Measurements from ENCODE around the gene PKD1L1. TPM values are rescaled to one million over a fixed set of nuclear protein-coding genes. Genes with fewer than 3 reads are reported as not detected.
"Not testable (repeated sequence)": the region's sequence is repeated elsewhere in the genome, so short reads cannot be mapped to it uniquely, and the experiment has no call there.

Gene PKD1L1
- under 1 TPM; 0.11 to 0.27 (median 0.21) TPM for polyA plus RNA-seq (ENCODE audit: insufficient read length in 4 of 4)

GRCh38 chr7:47948141-47948790 lies at the start of gene PKD1L1:
TSS of gene PKD1L1 (minus strand) at chr7:47948466. CDS start at chr7:47948440, 26 bp downstream.
- DNase-seq (ENCODE audit: low read depth in 4 of 4, low spot score in 3 of 4) = no peak

GRCh38 chr7:47992446-47992845 lies 44.2 kb upstream of the PKD1L1 start:
- DNase-seq (ENCODE audit: low read depth in 4 of 4, low spot score in 3 of 4) = no peak

DNA sequence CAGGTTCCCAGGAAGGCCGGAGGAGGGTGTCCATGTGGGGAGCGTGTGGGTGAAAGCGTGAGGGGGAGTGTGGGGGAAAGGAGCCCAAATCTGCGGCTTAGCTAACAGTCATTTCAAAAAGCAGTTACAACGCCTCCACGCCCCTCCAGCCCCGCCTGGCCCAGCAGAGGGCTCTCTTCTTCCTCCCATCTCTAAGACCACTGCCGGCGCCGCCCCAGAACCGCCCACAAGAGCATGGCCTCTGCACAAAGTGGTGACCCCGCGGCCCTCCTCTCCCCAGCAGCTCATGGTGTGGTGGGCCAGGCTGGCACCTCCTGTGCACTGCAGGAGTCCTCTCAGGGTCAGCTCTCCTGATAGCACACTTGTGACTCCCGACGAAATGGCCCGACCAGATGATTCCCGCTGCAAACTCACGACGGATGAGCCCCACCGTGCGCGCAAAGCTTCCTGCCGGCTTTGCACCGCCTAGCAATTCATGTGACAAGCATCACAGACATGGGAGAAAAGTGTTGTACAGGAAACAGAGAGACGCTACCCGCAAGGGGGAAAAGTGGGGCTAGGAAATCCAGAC lies 43.6 kb upstream of the PKD1L1 start:
- DNase-seq (ENCODE audit: low read depth in 4 of 4, low spot score in 3 of 4) = peak in 1 of 4 donors; percentile 47

GRCh38 chr7:47991270-47991669 lies 43.0 kb upstream of the PKD1L1 start:
- no peak for DNase-seq (ENCODE audit: low read depth in 4 of 4, low spot score in 3 of 4)

- no peak for DNase-seq (ENCODE audit: low read depth in 4 of 4, low spot score in 3 of 4)
Observed at GRCh38 chr7:47990592-47990991, 42.3 kb upstream of the PKD1L1 start.

DNA sequence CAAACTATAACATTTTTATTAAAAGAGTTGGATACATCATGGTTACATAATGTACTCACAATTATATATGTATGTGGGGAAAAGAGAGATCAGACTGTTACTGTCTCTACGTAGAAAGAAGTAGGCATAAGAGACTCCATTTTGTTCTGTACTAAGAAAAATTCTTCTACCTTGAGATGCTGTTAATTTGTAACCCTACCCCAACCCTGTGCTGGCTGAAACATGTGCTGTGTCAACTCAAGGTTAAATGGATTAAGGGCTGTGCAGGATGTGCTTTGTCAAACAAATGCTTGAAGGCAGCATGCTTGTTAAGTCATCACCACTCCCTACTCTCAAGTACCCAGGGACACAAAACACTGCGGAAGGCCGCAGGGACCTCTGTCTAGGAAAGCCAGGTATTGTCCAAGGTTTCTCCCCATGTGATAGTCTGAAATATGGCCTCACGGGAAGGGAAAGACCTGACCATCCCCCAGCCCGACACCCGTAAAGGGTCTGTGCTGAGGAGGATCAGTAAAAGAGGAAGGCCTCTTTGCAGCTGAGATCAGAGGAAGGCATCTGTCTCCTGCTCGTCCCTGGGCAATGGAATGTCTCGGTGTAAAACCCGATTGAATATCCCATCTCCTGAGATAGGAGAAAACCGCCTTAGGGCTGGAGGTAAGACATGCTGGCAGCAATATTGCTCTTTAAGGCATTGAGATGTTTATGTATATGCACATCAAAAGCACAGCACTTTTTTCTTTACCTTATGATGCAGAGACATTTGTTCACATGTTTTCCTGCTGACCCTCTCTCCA lies 41.5 kb upstream of the PKD1L1 start:
- DNase-seq (ENCODE audit: low read depth in 4 of 4, low spot score in 3 of 4) = peak in 1 of 4 donors; percentile 27

DNA sequence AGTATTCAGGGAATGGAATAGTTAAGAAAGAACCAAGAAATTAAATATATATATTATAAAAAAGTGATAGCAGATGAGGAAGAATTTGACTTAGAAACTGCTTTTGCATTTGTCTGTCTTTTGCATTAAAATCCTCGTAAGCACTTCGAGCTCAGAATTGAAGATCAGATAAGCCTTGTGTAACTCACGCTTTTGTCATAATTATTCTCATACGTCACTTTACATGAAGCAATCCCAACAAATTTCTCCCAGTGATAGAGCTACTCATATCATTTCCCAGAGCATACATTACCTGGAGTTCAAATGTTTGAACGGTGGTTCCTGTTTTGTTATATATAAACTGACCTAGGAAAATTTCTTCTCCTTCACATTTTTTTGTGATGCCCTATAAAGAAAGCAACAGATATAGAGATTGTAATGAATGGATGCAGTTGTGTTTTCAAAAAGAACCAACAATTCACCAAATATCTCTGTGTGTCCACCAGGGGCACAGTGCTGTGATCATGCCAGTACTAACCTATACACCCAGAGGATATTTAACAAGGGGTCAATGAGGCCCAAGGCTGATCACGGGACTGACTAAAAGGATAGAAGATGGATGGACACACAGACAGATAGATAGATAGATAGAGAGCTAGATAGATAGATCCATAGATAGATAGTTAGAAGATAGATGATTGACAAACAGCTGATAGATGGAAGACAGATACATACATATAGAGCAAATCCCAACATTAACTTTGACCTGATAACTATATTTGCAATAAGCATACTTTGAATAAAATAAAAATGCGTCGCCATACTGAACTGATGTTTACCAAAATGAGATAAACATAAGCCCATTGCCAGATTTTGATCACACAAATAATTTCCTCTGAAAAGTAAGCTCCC lies 40.5 kb upstream of the PKD1L1 start:
- no peak for DNase-seq (ENCODE audit: low read depth in 4 of 4, low spot score in 3 of 4)

- no peak for DNase-seq (ENCODE audit: low read depth in 4 of 4, low spot score in 3 of 4)
Observed at GRCh38 chr7:47982610-47983009, 34.3 kb upstream of the PKD1L1 start.

DNA sequence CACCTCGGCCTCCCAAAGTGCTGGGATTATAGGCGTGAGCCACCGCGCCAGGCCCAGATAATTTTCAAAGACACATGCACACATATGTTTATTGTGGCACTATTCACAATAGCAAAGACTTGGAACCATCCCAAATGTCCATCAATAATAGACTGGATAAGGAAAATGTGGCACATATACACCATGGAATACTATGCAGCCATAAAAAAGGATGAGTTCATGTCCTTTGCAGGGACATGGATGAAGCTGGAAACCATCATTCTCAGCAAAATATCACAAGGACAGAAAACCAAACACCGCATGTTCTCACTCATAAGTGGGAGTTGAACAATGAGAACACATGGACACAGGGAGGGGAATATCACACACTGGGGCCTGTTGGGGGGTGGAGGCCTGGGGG lies 32.4 kb upstream of the PKD1L1 start:
- DNase-seq (ENCODE audit: low read depth in 4 of 4, low spot score in 3 of 4) = not testable (repeated sequence)

GRCh38 chr7:47979832-47980181 lies 31.5 kb upstream of the PKD1L1 start:
- DNase-seq (ENCODE audit: low read depth in 4 of 4, low spot score in 3 of 4) = no peak

DNA sequence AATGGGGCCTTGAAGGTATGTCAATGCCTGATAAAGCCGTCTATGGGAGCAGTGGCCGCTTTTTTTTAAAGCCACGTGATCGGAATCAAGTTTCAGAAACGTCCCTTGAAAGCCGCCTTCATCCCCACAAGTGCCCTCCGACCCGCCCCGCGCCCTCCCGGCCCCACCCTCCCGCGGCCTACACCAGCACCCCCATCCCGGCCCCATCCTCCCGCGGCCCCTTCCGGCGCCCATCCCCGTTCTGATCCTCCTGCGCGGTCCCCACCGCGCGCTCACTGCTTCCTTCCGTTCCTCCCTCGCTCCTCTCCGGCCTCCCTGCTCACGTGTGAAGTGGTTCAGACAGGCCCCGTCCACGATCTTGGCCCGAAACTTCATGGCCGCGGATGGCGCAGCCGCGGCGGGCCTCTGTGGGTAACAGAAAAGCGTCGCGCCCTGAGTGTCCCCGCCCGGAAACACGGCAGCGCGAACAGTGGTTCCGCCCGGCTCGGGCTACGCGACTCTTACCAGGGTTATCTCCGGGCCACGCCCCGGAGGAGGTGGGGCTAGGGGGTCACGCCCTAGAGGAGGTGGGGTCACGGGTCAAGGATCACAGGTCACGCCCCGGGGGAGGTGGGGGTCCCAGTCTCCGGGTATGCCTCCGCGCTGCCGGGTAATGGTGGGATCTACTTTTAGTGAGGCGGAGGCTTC lies 31.0 kb upstream of the PKD1L1 start, which contains the start of gene HUS1:
Gene HUS1, minus strand, starts transcription at position 471 of the 687 bp plus-strand sequence. Its CDS starts 96 bp downstream, at position 375.
- DNase-seq (ENCODE audit: low read depth in 4 of 4, low spot score in 3 of 4) = peak; percentile 31 to 70 (median 65)

- DNase-seq (ENCODE audit: low read depth in 4 of 4, low spot score in 3 of 4) = no peak
Observed at GRCh38 chr7:47978790-47979144, 30.5 kb upstream of the PKD1L1 start.

GRCh38 chr7:47973739-47974138 lies 25.5 kb upstream of the PKD1L1 start:
- DNase-seq (ENCODE audit: low read depth in 4 of 4, low spot score in 3 of 4) = no peak

GRCh38 chr7:47970761-47971160 lies 22.5 kb upstream of the PKD1L1 start:
- no peak for DNase-seq (ENCODE audit: low read depth in 4 of 4, low spot score in 3 of 4)

DNA sequence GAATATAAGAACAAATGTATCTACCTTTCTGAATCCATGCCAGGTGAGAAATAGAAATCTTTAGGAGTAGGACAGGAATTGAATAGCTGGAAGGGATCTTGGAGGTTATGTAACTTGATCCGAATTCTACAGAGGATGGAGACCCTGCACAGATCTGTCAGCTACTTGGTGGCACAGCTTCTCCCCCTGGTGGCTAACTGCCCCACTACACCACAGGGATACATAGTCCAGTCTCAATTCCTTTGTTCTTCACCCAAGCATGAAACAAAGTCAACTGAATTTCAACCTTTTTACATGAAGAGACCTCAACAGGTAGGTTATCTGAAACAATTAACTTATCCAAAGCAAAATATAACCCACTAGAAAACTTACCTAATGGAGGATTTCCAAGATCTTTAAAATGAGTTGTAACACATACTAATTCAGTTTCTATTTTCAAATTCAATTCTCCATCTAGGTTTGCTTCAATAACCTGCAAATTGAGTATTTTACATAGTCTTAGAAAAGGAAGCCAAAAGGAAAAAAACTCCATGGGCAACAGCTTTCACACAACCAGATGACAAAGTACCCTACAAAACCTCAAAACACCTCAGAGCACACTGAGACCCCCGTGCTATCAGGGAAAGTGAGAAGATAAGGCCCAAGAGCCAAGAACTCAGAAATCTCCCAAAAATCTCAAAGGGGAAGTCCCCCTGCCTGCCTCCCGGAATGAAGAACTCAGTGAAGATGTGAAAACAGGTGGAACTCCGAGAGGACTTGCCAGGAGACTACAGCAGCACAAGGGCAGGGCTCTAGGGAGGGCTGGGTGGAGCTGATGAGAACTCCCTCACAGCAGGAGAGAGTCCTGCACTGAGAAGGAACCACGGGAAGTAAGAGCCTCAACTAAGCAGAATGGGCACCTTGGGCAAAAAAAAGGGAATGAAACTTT lies 20.8 kb upstream of the PKD1L1 start:
- peak in 1 of 4 donors; percentile 55 for DNase-seq (ENCODE audit: low read depth in 4 of 4, low spot score in 3 of 4)

DNA sequence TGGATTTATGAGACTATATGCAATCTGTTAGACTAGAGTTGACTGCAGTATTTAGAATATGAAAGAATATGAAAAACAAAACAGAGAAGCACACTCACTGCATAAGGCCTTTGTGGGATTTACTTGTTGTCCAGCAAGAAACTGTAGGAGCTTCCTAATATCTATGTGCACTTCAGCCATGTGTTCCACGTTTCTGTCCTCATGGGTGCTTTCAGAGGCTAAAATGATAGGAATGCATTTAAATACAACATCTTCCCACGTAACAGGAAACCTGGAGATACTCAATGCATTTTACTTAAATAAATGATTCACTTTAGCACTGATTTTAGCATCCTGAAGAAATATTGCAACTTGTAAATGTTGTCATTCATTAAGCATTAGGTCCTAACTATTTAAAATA lies 19.4 kb upstream of the PKD1L1 start:
- no peak for DNase-seq (ENCODE audit: low read depth in 4 of 4, low spot score in 3 of 4)

GRCh38 chr7:47967123-47967522 lies 18.9 kb upstream of the PKD1L1 start:
- DNase-seq (ENCODE audit: low read depth in 4 of 4, low spot score in 3 of 4) = no peak

DNA sequence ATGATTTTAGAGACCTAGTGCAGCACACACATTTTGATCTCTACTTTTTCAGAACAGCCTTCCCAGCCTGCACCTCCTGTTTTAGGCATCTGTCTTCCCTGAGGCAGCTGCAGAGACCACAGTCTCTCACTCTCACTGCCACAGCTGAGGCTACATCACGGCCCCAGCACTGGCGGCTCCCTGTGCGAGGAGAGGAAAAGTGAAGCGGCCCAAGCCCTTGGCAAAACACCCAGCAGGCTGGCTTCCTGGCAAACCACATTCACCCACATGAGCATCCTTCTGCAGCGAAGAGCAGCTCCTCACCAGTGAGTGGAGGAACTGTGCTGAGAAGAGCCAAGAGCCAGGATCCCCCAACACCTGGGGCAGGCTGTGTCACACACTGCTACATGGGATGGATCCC lies 17.2 kb upstream of the PKD1L1 start:
- no peak for DNase-seq (ENCODE audit: low read depth in 4 of 4, low spot score in 3 of 4)

DNA sequence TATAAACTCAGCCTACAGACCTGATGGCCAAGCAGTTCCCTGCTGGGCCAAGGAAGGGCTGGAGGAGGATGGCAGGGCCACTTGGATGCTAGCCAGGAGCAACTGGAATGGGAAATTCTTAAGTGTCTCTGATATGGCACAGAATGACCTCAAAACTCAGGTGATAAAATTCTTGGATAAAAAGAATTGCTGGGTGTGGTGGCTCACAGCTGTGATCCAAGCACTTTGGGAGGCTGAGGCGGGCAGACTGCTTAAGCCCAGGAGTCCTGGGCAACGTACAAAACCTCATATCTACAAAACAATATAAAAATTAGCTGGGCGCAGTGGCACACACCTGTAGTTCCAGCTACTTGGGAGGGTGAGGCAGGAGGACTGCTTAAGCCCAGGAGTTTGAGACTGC lies 14.0 kb upstream of the PKD1L1 start:
- DNase-seq (ENCODE audit: low read depth in 4 of 4, low spot score in 3 of 4) = no peak
